ENCODE results near the gene C9orf78.

DNA sequence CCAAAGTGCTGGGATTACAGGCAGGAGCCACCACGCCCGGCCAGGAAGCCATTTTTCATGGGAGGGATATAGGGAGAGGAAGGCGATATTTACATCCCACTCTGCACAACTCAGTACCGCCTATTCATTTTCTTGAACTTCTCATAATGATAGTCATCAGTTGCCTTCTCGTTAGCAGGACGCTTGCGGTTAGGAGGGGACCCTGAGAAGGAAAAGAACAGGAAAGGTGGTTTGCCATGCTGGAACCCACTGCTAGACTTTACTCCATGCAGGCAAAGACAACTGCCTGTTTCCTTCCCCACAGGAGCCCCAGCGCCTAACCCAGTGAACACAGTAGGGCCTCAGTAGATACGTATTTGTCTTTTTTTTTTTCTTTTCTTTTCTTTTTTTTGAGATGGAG, 7.0 kb downstream of the C9orf78 start:
- TF ChIP-seq, protein P1, sequence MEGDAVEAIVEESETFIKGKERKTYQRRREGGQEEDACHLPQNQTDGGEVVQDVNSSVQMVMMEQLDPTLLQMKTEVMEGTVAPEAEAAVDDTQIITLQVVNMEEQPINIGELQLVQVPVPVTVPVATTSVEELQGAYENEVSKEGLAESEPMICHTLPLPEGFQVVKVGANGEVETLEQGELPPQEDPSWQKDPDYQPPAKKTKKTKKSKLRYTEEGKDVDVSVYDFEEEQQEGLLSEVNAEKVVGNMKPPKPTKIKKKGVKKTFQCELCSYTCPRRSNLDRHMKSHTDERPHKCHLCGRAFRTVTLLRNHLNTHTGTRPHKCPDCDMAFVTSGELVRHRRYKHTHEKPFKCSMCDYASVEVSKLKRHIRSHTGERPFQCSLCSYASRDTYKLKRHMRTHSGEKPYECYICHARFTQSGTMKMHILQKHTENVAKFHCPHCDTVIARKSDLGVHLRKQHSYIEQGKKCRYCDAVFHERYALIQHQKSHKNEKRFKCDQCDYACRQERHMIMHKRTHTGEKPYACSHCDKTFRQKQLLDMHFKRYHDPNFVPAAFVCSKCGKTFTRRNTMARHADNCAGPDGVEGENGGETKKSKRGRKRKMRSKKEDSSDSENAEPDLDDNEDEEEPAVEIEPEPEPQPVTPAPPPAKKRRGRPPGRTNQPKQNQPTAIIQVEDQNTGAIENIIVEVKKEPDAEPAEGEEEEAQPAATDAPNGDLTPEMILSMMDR (IDR thresholded peaks at IDR 0.05; ENCODE audit: poor library complexity) = no peak
- no peak for TF ChIP-seq EZH2phosphoT487 (IDR thresholded peaks at IDR 0.05; ENCODE audit: low read depth, severe bottlenecking, unreplicated experiment)
- TF ChIP-seq EZH2 (IDR thresholded peaks at IDR 0.05; ENCODE audit: borderline replicate concordance) = no peak
